PFSK-1 (cell line): ENCODE data around the gene SEMA3C.

Experiments used
- FOXP2 ChIP-seq: optimal IDR thresholded peaks from 2 replicates; pipeline ENCODE3; 2011; ENCODE audit warnings: borderline replicate concordance, control low read depth, inconsistent platforms; ENCODE audit not compliant: insufficient read depth; ENCODE audit errors: extremely low read length, extremely low read depth
- POLR2AphosphoS5 ChIP-seq: IDR thresholded peaks from 2 replicates; pipeline ENCODE4 v1.6.1; 2012; ENCODE audit warnings: low read depth, mild to moderate bottlenecking, control low read depth, low read length, moderate library complexity
- SIN3A ChIP-seq: IDR thresholded peaks from 2 replicates; pipeline ENCODE4 v1.6.1; 2012; ENCODE audit warnings: mild to moderate bottlenecking, low read length, moderate library complexity, borderline replicate concordance; ENCODE audit not compliant: insufficient read depth
- TAF1 ChIP-seq: IDR thresholded peaks from 2 replicates; pipeline ENCODE4 v1.6.1; 2012; ENCODE audit warnings: low read length, control low read depth, borderline replicate concordance; ENCODE audit not compliant: insufficient read depth
- TF ChIP-seq, protein P1 (sequence below), 2 experiments: IDR thresholded peaks; 2 replicates each; pipeline versions ENCODE4 v1.6.1 to v1.8.0; 2011 to 2012; ENCODE audit warnings: low read depth in 2 of 2, low read length in 2 of 2, control low read depth in 1 of 2, inconsistent platforms in 1 of 2, mild to moderate bottlenecking in 1 of 2, moderate library complexity in 1 of 2; ENCODE audit not compliant: insufficient read depth in 1 of 2

Gene SEMA3C

DNA sequence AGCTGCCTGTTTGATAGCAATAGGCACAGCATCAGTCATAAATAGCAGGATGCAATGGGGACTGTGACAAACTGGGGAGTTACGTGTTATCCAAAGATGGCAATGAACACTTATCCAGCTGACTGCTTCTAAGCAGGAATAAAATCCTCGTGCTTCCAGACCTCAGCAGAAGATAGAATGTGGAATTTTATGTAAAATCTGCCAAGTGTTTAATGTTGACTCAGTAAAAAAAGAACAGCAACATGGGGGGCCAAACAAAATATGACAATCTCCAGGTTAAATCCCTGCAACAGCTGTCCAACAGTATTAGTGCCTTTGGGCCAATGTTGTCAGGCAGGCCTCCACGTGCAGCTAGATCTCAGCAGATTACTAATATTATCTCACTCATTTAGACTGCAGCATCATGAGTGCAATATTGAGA lies 127.3 kb downstream of the SEMA3C start:
- TF ChIP-seq FOXP2 (no peak), SIN3A (no peak), POLR2AphosphoS5 (no peak), TAF1 (no peak)
- TF ChIP-seq, protein P1, sequence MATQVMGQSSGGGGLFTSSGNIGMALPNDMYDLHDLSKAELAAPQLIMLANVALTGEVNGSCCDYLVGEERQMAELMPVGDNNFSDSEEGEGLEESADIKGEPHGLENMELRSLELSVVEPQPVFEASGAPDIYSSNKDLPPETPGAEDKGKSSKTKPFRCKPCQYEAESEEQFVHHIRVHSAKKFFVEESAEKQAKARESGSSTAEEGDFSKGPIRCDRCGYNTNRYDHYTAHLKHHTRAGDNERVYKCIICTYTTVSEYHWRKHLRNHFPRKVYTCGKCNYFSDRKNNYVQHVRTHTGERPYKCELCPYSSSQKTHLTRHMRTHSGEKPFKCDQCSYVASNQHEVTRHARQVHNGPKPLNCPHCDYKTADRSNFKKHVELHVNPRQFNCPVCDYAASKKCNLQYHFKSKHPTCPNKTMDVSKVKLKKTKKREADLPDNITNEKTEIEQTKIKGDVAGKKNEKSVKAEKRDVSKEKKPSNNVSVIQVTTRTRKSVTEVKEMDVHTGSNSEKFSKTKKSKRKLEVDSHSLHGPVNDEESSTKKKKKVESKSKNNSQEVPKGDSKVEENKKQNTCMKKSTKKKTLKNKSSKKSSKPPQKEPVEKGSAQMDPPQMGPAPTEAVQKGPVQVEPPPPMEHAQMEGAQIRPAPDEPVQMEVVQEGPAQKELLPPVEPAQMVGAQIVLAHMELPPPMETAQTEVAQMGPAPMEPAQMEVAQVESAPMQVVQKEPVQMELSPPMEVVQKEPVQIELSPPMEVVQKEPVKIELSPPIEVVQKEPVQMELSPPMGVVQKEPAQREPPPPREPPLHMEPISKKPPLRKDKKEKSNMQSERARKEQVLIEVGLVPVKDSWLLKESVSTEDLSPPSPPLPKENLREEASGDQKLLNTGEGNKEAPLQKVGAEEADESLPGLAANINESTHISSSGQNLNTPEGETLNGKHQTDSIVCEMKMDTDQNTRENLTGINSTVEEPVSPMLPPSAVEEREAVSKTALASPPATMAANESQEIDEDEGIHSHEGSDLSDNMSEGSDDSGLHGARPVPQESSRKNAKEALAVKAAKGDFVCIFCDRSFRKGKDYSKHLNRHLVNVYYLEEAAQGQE (IDR thresholded peaks at IDR 0.05; ENCODE audit: insufficient read depth in 1 of 2, low read depth in 2 of 2, low read length in 2 of 2): no peak

DNA sequence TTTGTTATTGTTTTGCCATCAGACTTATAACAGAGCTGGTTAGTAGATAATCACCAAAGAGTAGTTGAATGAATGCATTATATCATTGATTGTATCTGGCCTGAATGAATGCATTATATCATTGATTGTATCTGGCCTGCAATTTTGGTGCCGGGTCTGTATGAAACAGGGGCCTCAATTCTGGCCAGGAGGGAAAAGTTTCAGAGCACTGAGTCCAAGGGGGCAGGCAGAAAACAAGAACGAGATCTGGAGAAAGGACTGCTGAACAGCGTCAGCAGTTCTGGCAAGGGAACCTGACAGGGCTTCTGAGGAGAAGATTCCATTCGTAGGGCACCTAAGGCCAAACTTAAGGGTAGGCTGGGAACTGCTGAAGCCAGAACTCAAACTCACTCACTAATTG lies 128.0 kb downstream of the SEMA3C start:
- no peak for TF ChIP-seq FOXP2
- TF ChIP-seq SIN3A: no peak
- no peak for TF ChIP-seq POLR2AphosphoS5

DNA sequence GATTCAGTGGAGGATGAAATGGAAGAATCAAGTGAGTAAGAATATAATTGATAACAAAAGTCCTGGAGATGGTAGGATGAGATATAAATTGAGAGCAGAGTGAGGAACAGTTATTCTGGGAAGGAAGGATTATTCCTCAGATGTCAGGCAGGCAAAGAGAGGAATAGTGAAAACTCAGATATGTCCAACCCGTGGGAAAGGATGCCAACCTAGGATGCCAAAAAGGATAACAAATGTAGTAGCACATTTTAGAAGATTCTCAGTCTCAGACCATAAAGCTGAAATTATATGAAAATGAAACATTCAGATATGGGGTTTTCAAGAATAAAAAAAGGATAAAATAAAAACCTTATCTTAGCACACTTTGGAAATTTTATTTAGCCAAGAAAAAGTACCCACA lies 131.1 kb downstream of the SEMA3C start:
- no peak for TF ChIP-seq FOXP2
- no peak for TF ChIP-seq TAF1
- TF ChIP-seq, protein P1 (IDR thresholded peaks at IDR 0.05; ENCODE audit: insufficient read depth in 1 of 2, low read depth in 2 of 2, low read length in 2 of 2): no peak
- TF ChIP-seq SIN3A: no peak
- no peak for TF ChIP-seq POLR2AphosphoS5

DNA sequence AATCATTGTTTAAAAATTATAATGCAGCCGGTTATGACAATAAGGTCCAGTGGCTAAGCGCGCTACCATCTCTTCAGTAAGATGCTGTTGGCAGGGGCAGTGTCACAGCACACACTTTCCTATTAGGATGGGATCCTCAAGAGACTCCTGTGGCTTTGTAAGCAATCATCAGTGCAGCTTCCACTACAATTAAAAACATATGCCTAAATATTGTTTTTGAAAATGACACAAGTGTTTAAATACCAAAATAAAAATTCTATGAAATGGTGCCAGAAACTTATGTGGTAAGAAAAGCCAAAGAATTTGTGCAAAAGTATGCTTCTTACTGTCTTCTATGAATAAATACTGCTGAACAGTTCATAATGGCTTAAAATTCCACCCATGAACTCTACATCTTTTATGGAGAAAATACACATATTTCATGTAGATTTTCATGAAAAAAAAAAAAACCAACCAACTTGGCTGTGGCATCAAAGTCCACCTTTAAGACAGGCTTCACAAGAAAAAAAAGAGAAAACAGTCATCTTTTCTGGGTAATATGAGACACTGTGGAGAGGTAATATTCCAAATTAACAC lies 132.8 kb downstream of the SEMA3C start:
- TF ChIP-seq SIN3A (no peak), POLR2AphosphoS5 (no peak), TAF1 (no peak), FOXP2 (no peak)
- TF ChIP-seq, protein P1 (IDR thresholded peaks at IDR 0.05; ENCODE audit: insufficient read depth in 1 of 2, low read depth in 2 of 2, low read length in 2 of 2): no peak

DNA sequence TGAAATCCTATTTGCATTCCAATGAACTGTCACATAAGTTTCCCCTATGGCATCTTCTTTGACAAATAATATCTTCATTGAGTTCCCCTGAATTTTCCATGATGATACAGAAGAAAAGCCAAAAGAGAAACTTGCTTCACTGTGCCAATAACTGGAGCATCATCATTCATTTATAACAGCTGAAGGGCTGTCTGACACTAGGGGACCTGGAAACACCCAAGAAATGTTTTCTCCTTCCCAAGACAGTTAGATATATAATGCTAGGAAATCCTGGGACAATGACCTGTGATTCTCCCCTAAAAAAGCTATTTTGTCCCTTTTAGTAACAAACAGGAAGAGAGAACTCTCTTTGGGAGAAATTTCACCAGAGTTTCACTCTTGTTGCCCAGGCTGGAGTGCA lies 133.6 kb downstream of the SEMA3C start:
- TF ChIP-seq TAF1: no peak
- TF ChIP-seq, protein P1 (IDR thresholded peaks at IDR 0.05; ENCODE audit: insufficient read depth in 1 of 2, low read depth in 2 of 2, low read length in 2 of 2): no peak
- TF ChIP-seq POLR2AphosphoS5: no peak
- no peak for TF ChIP-seq SIN3A
- no peak for TF ChIP-seq FOXP2
